Body of pancreas (tissue), 4 donors: Measurements from ENCODE around the gene ARF3.
A peak's percentile ranks its signal among the peaks of the same experiment; 100 is the strongest.

ENCODE experiments used
- CTCF ChIP-seq, 7 experiments: fragments of 450-650 bp in 4 of 7; fragments of 200-600 bp in 3 of 7; sonication (generic) in 3 of 7; IDR thresholded peaks; one replicate each; pipeline ENCODE4 v1.5.1; 2016 to 2019; ENCODE audit warnings: antibody characterized with exemption in 7 of 7
- POLR2A ChIP-seq, 3 donors: fragments of 450-650 bp; IDR thresholded peaks; one replicate each; pipeline ENCODE4 v1.6.1; 2016; ENCODE audit warnings: antibody characterized with exemption in 3 of 3, mild to moderate bottlenecking in 2 of 3

GRCh38 chr12:48988030-48988649 lies 30.9 kb upstream of the ARF3 start:
- peak; percentile 56 to 83 (median 68) for TF ChIP-seq CTCF (IDR thresholded peaks at IDR 0.05)
- TF ChIP-seq POLR2A (IDR thresholded peaks at IDR 0.05), result no peak
